ENCODE measurements around the gene TOP3B. TPM values are rescaled to one million over a fixed set of nuclear protein-coding genes. Genes with fewer than 3 reads are reported as not detected.

TOP3B gene
- total RNA-seq, 1 donor from 2014 or later: 18.4 TPM

DNA sequence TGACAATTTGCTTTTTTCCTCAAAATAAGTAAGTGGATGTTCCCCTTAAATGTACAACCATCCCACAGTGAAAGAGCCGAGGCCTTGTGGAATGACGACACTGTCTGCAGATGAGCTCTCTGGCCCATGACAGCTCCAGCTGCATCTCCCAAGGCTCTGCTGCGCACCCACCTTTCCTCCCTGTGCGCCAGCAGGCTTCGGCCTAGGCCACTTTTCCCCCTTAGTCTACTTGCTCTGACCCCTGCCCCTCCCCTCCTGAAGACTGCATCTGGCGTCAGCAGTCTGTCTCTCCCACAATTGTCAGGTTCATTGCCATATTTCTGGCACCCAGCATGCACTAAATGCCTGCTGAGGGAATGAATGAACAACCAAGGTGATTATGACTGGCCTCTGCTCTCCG is 2.0 kb downstream of the TOP3B start:
- DNase-seq (ENCODE audit: low spot score): no peak

DNA sequence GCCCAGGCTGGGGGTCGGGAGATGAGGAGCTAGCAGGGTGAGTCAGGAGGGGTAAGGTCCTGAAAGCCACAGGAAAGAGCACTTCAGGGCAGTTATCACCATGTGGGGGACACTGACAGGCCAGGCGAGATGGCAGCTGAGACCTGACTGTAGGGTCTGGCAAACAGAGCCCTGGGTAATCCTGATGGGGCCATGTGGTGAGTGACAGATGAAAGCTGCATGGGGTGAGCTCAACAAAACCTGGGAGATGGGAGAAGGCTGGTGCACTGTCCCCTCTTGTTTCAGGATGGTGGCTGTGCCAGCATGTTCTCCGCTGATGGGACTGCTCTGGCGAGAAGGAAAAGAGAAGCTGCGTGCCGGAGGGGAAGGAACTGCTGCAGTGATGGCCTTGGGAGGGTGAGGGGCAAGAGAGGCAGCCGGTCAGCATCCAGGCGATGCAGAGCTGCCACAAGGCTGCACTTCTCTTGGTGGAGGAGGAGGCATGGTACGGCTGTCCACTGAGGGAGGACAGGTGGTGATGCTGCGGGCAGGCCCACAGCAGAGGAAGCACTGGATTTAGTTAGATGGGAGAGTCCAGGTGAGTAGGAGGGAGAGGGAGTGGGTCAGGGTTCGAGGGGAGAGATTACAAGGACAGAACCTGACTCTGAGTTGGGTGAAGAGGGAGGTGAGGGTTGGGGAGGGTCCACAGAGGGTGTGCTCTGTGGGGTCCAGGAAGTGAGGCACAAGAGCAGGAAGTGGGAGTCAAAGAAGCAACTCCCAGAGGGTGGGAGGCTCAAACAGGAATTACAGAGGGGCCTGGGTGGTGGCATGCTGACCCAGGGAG is 3.8 kb downstream of the TOP3B start:
- no peak for DNase-seq (ENCODE audit: low spot score)

DNA sequence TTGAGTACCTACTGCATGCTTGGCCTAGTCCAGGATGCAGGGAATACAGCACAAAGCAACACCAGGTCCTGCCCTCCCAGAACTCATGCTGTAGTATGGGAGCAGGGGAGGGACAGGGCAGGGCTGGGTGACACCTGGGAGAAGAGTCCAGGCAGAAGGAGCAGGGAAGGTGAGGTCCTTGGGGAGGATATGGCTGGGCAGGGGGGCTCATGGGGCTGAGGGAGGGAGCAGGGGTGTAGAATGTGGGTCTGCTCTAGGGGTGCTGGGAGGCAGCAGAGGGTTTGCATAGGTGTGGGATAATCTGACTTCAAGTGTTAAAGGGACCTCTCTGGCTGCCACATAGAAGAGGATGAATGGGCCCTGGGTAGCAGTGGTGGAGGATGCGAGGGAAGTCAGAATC is 4.8 kb downstream of the TOP3B start:
- no peak for DNase-seq (ENCODE audit: low spot score)

DNA sequence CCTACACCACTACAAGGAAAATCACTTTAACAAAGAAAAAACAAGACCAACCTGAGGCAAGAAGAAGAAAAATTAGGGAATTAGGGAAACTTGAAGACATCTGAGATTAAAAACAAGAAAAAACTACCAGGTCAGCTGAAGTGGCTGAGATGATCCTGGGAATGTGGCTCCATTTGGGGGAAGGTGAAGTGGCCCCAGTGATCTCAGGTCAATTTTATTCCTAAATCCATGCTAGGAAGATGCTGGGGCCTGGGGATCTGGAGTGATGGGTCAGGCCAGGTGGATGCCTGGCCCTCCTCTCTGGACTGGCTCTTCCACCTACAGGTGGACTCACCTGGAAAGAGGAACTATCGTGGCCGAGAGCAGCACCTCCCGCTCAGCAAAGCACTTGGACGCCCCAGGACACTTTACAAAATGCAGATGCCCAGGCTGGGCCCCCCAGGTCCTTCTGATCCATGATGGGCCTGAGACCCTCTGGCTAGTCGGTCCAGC is 6.7 kb downstream of the TOP3B start:
- no peak for DNase-seq (ENCODE audit: low spot score)

- DNase-seq (ENCODE audit: low spot score): no peak
Observed at GRCh38 chr22:21975273-21975672, 7.3 kb downstream of the TOP3B start.

GRCh38 chr22:21974058-21974649 is 8.4 kb downstream of the TOP3B start:
- DNase-seq (ENCODE audit: low spot score): no peak

- no peak for DNase-seq (ENCODE audit: low spot score)
Observed at GRCh38 chr22:21972806-21973205, 9.8 kb downstream of the TOP3B start.

GRCh38 chr22:21972293-21972779 is 10.3 kb downstream of the TOP3B start:
- DNase-seq (ENCODE audit: low spot score): no peak

DNA sequence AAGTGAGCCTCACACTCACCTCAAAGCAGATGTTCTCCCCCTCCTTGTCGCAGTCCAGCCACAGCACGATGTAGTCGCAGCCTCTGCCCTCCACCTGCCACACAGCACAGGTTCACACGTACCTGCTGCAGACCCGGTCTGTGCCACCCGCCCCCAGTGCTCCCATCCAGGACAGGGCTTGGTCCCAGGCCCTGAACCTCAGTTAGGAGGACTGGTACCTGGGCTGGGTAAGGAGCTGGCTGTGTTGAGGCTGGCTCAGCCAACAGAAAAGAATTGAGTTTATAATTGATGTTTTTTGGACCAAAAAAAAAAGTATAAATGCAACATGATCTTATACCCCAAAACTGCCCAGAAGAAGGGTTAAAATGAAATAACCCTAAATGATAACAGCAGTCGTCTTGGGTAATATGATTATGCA is 10.7 kb downstream of the TOP3B start:
- no peak for DNase-seq (ENCODE audit: low spot score)

- DNase-seq (ENCODE audit: low spot score): no peak
Observed at GRCh38 chr22:21970800-21971617, 11.6 kb downstream of the TOP3B start.

DNA sequence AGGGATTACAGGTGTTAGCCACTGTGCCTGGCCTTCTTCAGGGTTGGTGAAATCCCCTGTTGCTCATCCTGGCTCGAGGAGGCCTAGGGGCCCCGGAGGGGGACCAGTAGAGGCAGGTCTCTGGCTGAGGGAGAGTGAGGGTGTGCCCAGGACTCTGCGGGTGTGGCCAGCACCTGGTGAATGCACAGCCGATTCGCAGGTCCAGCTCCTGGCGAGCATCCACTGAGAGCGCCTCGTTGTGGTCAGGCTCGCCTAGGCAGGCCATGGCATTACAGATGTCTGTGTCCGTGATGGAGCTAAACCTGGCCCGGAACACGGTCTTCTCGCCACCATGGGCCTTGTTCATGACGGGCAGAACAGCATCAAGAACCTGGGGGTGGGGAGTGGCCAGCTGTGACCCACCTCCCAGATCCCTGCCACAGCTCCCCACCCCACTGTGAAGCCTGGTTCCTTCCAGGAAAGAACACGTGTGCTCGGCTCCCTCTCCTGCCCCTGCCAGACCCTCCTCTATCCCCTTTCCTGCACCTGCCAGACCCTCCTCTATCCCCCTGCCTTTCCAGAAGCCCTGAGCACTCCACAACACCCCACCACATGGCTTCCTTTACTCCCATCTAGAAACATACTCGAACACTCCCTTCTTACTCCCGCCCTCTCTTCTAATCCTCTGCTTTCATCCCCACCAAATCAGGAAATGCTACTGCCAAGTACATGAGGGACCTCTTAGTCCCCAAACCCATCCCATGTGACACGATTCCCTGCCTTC is 12.4 kb downstream of the TOP3B start:
- DNase-seq (ENCODE audit: low spot score): no peak

- DNase-seq (ENCODE audit: low spot score): no peak
Observed at GRCh38 chr22:21968452-21969129, 14.0 kb downstream of the TOP3B start.

DNA sequence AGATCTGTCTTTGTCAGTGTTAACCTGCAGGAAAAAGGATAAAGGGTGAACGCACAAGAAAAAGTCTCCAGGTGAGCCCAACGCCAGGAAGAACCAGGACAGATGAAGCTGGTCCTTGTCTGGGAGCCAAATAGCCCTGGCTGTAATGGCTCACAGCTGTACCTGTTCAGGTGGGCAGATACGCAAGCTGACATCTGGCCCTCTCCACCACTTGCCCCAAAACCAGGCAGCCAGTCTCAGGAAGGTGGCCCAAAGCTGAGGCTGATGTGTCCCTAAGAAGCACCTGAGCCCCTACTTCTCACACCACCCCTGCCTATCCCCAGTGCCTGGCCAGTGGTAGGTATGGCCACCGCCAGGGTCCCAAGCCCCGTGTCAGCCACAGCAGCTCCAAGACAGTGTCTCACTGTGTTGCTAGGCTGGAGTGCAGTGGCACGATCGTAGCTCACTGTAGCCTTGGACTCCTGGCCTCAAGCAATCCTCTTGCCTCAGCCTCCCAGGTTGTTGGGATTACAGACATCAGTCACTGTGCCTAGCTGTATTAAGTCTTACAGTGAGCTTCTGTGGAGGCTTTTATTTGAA is 14.8 kb downstream of the TOP3B start:
- no peak for DNase-seq (ENCODE audit: low spot score)

DNA sequence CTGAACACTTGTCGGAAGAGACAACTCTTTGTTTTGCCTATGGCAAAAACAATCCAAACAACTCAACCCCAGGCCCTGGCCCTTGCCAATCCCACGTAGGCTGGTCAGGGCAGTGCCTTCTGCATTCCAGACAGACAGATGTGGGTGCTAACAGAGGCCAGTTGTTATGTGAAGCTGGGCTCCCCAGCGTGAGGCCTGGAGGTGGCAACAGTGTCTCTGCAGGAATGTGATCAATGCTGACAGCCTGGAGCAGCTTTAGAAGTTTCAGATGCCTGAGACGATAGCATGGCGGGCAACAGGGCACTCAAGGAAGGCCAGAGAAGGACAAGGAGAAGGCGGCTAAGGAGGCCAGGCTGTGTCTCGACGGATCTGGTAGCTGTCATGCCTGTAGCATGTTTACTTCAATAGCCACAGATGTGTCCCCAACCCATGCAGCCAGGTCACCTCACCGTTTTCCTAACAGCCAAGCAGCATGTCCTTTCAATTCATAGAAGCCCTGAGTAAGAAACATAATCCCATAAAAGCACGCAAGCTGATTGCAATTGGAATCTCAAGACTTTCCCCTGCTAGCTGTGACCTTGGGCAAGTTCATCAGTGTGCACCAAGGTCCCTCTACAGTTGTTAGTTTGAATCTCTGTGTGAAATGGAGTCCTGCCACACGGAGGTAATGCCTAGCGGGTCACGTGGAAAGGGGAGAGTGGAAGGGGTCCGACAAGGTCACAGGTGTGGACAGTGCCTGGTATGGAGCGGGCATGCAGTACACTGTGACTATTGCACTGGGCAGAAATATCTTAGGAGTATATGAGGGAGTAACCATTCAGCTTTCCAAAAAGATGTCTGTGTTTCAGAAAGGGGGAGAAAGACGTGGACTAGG is 15.7 kb downstream of the TOP3B start:
- no peak for DNase-seq (ENCODE audit: low spot score)

GRCh38 chr22:21965762-21966288 is 16.8 kb downstream of the TOP3B start:
- no peak for DNase-seq (ENCODE audit: low spot score)

DNA sequence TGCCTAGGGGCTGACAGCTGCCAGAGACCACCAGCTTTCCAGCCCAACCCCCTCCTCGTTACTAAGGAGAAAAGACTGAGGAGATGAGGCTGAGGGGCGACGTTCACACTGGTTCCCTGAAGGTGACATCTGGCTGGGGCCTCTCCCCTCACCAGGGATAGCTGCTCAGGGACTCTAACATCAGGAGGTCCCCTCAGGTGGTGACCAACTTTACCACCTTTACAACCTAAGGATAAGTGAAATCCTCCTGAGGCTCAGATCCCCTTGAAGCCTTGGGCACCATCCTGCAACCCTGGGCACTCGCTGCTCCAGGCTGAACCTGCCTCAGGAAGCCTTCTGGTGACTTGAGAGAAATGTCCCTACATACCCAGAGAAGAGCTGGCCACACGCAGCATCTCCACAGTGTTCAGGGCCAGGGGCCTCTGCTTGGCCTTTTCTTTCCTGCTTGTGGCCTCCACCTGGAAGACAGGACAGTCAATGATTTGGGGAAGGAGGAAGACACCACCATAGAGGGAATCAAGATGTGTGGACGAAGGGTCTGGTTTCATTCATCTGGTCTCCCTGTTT is 17.6 kb downstream of the TOP3B start:
- no peak for DNase-seq (ENCODE audit: low spot score)

GRCh38 chr22:21964234-21964633 is 18.4 kb downstream of the TOP3B start:
- DNase-seq (ENCODE audit: low spot score): no peak

DNA sequence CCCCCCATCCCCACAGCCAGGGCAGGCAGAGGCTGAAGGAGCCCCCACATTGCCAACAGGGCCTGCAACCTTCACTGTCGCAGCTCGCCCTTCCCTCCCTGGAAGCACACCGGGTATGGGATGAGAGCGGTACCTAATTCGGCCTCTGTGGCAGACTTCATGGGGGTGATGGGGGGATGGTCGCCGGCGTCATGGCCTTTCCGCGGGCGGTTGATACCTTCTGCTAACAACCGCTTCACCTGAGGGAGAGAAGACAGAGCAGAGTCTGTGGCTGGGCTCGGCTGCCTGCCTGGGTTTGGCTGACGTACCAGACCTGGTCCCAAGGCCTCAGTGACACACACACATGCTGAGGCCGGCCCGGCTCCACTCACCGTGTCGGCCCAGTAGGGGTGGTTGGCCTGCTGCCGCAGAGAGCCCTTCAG is 18.8 kb downstream of the TOP3B start:
- no peak for DNase-seq (ENCODE audit: low spot score)
